ENCODE results near the gene CORO2B.

The CORO2B gene, protein sequence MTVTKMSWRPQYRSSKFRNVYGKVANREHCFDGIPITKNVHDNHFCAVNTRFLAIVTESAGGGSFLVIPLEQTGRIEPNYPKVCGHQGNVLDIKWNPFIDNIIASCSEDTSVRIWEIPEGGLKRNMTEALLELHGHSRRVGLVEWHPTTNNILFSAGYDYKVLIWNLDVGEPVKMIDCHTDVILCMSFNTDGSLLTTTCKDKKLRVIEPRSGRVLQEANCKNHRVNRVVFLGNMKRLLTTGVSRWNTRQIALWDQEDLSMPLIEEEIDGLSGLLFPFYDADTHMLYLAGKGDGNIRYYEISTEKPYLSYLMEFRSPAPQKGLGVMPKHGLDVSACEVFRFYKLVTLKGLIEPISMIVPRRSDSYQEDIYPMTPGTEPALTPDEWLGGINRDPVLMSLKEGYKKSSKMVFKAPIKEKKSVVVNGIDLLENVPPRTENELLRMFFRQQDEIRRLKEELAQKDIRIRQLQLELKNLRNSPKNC

DNA sequence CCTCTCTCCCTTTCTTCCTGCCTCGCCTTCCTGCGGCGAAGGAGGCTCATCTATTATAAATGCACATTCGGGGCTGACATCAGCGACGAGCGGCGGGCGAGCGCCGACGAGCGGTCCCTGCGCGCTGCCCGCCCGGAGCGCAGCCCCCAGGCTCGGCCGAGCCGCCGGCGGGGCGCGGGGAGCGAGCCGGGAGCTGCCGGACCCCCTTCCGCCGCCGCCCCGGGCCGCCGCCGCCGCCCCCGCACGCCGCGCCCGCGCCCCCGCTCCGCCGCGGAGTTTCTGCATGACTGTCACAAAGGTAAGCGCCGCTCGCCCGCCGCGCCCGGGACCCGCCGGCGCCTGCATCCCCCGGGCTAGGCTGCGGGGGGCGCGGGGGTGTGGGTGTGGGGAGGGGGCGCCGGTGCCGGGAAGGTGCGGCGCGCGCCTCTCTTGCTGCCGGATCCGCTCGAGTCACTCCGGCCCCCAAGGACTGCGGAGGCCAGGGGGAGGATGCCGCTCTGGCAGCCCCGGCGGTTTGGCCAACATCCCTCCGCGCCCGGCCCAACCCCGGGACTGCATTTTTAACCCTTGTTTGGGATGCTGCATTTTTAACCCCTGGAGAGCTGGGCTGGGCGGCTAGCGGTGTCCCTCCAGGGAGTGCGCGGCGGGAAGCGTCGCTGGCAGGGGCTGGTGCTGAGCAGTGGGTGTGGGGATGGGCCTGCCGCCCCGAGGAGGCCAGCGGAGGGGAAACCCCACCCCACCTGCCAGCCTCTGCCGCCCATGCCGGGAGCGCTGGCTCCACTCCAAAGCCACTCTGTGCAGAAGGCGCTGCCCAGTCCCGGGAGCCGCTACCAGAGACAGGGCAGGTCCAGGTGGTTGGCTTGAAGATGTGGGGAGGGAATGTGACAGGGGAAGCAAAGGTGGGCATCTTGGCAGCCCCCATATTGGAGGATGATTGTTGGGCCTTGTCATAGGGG, at the start of gene CORO2B:
CORO2B (plus strand) TSS at position 14 of the 956 bp plus-strand sequence; CDS start at position 284, 270 bp downstream.
- peak; percentile 15 for DNase-seq

DNA sequence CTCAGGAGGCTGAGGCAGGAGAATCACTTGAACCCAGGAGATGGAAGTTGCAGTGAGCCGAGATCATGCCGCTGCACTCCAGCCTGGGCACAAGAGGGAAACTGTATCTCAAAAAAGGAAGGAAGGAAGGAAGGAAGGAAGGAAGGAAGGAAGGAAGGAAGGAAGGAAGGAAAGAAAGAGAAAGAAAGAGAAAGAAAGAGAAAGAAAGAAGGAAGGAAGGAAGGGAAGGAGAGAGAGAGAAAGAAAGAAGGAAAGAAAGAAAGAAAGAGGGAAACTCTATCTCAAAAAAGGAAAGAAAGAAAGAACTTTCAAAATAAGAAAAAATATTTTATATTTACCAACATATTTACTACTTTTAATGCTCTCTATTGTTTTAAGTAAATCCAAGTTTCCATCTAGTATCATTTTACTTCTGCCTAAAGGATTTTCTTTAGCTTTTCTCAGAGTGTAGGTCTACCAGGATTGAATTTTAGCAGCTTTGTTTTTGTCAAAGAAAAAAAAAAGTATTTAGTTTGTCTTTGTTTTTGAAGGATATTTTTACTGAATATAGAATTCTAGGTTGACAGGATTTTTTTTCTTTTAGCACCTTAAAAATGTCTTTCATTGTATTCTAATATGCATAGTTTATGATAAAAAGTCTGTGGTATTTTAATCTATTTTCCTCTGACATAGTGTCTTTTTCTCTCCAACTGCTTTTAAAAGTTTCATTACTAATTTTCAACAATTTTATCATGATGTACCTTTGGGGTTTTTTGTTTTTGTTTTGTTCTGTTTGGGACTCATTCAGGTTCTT, 47.2 kb upstream of the CORO2B start:
- no peak for DNase-seq

DNA sequence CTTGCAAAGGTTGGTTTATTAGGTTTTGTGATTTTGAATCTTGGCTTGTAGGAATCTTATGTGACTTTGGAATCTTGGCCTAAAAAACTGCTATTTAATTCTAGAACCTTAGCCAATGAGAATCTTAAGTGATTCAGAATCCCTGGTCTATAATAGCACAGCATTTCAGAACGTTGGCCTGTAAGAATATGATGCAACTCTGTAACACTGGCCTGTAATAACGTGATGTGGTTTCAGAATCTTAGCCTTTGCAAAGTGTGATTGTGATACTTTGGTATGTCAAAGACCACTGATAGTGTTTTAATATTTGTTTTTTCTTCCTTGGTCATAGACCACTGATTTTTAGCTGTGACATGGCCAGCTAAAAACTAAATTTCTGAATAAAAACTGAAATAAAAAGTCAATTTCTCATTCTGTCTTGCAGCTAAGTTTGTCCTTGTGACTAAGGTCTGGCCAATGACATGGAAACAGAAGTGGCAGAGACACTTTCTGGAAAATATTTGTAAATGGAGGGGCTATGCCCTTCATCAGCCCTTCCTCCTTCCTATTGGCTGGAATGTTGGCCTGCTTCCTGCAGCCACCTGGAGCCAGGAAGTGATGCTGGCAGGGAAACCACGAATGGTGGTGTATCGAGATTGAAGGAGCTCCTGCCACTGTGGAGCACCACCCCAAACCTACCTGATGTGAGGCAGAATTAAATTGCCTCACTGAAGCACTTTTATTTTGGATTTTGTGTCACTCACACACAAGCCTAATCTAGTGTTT, 42.3 kb upstream of the CORO2B start:
- no peak for DNase-seq

DNA sequence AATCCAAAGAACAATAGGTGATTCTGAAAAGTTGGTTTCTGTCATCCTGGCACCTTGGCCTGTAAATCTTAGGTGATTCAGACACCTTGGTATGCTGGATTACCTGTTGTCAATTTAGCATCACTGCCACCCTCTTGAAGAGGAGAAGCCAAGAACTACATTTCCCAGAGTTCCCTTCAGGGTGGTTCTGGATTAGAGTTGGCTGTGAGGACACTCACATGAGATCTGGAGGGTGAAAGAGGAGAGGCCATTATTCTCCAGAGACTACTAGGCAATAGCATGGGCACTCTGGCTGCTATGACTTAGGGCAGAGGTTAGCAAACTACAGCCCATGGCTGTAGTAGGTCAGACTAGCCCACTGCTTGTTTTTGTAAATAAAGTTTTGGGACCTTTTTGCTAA, 41.7 kb upstream of the CORO2B start:
- DNase-seq, result no peak

DNA sequence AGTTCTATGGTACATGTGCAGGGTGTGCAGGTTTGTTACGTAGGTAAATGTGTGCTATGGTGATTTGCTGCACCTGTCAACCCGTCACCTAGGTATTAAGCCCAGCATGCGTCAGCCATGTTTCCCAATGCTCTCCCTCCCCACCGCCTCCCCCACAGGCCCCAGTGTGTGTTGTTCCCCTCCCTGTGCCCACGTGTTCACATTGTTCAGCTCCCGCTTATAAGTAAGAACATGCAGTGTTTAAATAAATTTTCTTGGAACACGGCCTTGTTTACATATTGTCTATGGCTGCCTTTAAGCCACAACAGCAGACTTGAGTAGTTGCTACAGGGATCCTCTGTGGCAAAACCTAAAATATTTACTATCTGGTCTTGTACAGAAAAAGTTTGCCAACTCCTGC, 41.3 kb upstream of the CORO2B start:
- DNase-seq, result no peak

DNA sequence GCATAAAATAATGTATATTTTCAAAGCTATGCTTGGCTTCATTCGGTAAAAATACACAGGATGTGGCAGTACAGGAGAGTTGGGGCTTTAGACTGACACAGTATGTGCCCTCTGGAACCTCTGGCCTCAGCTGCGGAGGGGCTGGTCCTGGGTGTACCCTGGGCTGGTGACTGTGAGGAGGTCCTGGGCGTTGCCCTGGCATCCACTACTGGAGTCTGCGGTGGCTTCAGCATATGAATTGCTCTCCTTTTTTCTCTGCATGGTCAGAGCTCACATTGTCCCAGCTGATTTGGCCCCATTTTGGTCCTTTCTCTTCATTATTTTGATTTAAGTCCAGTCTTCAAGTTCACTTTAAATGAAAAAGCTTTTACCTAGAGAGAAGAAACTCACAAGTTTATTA, 40.5 kb upstream of the CORO2B start:
- no peak for DNase-seq

DNA sequence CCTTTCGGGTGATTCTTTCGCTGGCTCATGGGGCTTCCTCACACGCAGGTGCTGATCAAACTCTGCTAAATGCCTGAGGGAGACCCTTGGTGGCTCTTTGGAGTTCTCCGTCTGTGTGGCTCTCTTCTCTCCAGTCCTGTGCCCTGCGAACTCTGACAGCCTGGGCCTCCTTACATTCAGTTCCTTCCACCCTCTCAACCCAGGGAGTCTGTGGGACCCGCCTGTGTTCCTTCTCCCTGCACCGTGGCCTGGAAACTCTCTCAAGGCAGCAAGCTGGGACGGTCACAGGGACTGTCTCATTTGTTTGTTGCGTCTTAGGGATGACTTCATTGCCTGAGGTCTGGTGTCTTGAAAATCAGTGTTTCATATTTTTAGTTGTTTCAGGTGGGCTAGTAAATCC, 37.0 kb upstream of the CORO2B start:
- DNase-seq, result no peak

DNA sequence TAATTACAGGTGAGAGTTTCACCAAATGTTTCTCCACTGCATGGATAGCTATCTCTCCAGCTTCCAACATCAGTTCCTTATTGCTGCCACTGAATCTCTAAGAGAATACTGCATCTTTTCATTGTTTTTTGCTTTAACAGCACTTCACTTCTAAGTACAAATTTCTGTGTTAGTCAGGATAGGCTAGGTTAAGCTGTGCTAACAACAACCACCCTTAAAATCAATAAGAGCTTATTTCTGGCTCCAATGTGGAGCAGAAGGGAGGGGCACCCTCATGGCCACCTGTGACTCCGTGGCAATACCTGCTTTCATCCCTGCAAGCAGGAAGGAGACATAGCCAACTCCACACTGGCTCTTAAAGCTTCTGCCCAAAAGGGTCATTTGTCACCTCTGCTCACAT, 36.4 kb upstream of the CORO2B start:
- DNase-seq, result no peak

DNA sequence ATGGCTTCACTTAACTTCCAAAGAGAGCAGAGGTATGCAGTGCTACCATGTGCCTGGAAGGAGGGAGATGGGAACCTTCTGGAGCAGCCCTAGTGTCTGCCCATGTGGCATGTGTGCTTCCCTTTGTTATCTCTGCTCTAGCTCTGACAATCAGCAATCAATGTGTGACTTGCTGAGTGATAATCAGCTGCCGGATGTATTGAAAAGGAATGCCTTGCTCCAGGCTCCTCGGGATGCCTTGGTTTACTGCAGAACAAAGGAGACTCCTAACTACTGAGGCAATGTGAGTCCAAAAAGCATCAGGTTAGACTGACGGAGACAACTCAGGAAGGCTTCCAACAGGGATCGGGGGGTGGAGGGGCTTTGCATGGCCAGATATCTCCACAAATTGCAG, 36.0 kb upstream of the CORO2B start:
- no peak for DNase-seq

DNA sequence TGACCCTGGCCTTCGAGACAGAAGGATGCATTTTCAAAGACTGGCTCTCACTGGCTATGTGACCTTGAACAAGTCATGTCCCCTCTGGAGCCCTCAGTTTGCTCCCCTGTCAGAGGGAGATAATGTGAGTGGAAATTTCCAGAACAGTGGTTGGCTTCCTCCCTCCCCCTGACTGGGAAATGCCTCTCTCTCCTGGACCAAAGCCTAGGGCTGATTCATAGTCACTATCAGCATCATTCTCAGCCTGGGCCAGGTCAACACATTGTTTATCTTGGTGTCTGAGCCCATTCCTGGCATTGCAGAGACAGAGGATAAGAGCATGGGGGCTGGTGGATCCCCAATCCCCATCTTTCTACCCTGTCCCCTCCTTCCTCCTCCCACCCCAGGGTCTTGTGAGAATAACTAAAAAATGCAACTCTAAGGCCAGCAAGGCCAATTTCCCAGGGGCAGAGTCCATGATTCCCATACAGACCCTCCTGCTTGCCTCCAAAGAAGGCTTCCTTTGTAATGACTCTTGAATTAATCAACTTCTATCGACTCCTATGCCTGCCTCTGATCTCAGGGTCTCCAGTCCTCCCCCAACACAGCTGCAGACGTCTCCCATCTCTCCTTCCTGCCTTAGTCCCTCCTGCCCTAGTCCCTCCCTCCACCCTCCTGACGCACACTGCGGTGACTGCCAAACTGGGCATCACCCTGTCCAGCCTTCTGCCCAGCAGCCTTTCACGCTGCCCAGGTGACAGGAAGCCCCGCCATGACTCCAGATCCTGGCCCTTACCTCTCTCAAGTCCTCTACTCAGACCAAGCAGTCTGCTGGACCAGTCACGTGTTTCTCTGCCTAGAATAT, 35.4 kb upstream of the CORO2B start:
- no peak for DNase-seq

DNA sequence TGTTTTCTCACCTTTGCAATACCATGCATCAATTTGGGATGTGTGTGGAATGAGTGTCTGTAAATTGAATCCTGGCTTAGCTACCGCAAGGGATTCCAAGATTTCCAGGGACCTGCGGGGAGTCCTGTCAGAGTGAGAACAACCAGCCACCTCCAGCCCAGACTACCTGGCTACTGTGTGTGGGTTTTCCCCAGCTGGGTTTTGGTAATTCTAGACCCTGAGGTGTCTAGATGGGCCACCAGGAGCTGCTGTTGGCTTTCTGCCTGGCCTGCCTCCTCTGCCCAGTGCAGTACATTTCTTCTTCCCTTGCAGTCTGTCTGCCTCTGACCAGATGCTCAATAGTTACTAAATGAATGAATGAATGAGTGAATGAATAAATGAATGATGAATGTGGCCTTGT, 32.5 kb upstream of the CORO2B start:
- DNase-seq, result no peak

DNA sequence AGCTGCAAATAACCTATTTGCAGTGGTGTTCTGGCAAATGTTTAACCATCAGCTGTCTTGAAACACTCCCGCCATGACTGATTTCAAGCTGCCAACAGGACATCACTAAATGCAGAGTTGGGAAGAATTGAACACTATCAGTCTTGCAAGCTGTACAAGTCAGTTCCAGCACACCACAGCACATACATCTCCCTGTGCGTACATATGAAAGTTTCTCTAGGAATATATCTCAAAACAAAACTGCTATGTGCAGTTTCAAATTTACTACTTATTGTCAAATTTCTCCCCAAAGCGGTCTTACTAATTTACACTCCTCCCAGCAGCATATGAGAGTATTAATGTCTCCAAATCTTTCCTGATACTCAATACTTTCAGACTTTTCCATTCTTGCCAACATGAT, 30.4 kb upstream of the CORO2B start:
- no peak for DNase-seq

DNA sequence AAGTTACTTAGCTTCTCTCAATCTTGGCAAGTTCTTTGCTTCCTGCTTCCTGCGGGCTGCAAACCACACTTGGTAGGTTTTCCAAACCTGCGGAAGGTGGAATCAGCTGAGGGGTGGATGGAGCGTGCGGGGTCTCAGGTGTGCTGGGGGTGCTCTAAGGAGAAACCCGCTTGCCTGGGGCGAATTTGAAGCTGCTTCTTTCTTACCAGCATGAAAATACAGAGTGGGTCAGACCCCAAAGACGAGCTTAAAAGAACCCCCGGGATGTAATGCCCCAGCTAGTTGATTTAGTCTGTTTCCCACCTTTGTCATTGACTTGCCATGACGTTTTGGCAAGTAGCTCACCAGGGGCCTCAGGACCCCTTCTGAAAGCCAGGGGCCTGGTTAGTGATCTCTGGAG, 28.8 kb upstream of the CORO2B start:
- no peak for DNase-seq

DNA sequence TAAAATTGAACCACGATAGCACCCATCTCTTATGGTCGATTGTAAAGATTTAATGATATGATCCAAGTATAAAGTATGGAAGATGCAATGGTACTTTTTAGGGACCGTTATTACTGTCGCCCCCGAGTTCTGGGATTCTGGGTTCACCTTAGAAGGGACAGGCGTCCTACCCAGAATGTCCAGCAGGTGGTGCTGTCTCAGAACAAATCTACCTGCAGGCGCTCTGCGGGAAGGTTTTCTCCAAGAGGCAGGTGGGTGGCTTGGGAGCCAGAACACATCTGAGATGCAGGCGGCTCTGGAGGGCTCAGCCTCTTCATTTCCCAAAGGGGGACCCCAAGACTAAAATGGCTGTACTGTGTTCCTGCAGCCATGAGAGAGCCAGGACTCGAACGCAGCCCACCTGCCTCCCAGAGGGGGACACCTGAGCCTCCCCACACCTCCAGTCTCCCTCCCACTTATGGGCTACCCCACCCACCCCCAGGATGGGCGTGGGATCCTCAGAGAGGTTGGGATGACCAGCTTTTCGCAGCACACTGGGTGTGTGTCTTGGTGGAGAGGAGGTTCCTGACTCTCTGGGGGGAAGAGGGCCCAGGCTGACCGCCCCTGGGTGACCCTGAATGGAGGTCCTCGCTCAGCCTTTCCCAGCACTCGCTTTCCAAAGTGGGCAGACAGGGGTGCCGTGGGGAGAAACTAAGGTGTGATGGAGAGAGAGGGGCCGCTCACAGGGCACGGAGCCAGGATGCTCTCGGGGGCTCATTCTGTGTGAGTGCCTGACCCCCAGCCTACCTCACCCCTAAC, 28.1 kb upstream of the CORO2B start:
- DNase-seq, result peak; percentile 73

DNA sequence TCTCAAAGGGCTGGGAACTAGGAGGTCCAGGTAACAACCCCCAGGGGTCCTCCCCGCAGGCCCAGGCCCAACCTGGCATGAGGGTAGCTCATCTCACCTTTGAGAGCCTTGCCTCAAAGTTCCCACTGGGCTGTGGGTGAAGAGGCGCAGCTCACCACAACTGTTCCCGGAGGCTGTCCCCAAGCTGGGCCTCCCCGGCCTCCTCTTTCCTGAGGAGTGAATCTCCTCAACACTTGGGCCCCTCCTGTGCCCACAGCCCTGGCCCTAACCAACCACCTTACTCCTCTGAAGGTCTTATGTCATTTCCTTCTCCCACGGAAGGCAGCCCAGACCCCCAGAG, 27.5 kb upstream of the CORO2B start:
- no peak for DNase-seq

DNA sequence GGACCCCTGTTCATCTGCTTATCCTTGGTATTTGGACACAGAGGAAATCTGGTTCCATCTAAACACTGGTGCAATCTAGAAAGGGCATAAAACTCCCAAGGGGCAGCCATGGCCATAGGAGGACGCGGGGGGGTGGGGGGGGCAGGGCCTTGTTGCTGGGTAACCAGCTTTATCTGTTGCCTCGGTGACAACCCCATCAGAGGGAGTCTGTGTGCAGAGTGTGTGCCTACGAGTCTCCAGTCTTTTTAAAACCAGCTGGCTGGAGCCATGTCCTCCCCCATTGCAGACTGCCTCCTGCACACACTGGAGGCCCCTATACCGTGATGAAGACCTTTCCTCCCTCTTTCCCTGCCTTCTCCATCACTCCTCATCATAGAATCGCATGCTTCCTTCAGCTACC, 26.4 kb upstream of the CORO2B start:
- DNase-seq, result no peak

DNA sequence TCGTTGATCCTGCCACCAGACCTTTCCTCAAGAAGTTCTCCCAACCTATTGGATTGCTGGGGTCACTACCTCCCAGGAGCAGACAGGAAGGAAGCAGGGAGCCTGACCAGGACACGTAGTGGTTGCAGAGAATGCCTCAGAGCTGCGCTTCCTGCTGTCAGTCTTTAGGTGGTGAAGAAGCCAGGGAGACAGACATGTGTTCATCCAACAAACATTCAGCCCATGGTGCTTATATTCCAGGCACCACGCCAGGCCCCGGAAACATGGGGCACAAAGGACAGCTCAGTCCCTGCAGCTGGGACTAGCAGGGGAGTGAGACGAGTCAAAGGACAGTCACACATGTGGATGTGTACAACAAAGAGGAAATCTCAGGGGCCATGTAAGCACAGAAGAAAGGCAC, 26.0 kb upstream of the CORO2B start:
- DNase-seq, result no peak

DNA sequence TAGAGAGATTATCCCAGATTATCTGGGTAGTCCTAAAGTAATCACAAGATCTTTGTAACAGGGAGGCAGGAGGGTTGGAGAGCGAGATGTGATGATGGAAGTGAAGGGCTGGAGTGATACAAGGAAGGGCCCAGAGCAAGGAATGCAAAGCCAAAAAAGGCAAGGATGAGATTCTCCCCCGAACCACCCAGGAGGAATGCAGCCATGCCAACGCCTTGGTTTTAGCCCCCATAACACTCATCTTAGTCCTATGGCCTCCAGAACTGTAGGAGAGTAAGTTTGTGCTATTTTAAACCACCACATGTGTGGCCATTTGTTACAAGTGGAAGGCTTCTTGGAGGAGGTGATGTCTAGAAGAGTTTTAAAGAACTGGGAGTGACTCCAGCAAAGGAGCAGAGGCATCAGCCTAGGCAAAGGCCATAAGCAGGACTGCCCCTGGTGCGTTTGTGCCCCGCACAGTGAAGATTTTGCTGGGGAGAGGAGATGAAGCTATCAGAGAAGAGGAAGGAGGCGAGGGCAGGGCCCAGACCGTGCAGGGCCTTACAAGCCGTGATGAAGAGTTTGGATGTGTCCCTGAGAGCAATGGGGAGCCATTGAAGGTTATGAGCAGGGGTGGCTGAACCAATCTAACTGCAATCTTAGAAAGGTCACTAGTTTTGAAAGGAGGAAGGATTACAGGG, 25.3 kb upstream of the CORO2B start:
- no peak for DNase-seq

DNA sequence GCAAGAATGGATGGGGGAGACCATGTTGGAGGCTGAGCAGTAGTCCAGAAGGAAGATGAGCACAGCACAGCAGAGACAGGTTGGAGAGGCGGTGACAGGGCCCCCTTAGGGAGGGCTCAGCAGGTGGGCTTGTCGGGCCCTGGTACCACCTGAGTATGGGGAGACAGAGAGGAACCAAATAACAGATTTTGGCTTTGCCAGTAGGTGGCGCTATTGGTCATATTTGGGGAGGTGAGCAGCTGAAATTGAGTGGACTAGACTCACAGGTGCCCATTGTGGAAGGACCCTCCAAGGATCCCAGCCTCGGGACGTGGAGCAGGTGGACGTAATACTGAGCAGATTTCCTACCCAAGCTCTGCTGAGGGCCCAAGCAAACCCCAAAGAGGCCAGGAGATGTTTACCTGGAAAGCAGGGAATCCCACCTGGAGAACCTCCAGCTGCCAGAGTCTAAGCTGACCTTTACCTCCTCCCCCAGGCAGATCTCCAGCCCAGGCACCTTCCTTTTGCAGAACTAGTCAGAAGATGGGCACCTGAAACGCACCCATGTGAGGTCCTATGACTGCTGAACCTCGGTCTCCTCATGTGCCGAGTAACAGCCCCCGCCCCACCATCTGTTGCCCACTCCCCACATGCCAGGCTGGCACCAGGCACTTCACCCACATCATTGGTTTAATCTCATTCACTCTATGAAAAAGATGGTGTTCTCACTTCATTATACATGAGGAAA, 24.6 kb upstream of the CORO2B start:
- DNase-seq, result peak; percentile 54

Data from activated T-cell treated with anti-CD3 and anti-CD28 coated beads for 4 hours (primary cell).